ENCODE measurements around the gene CUX1. TPM values are rescaled to one million over a fixed set of nuclear protein-coding genes. Genes with fewer than 3 reads are reported as not detected.

CUX1 gene
- total RNA-seq, 1 experiment from 2014 or later: 116 TPM

GRCh38 chr7:101933688-101934121, 116.3 kb downstream of the CUX1 start:
- ChIA-PET CTCF (no interaction called here), POLR2A (interaction anchor here (0.6 kb wide), 1 partner anchor 48 kb away, joined by 6 read pairs; no protein-coding TSS in a partner anchor)
- Mint-ChIP-seq H3K9me3 (ENCODE audit: unreplicated experiment) (peaks cover 9% of the 10 kb centered on the region), H3K4me1 (ENCODE audit: low read depth, unreplicated experiment) (peaks cover 31% of the 10 kb centered on the region), H3K27me3 (ENCODE audit: insufficient read depth, unreplicated experiment) (no peaks in the 10 kb centered on the region), H3K27ac (ENCODE audit: unreplicated experiment) (no peak overlapping the region), H3K36me3 (ENCODE audit: insufficient read depth, unreplicated experiment) (peaks cover 78% of the 10 kb centered on the region), H3K4me3 (ENCODE audit: unreplicated experiment) (peak overlapping the region; percentile 27)
- no peak for TF ChIP-seq CTCF (IDR thresholded peaks at IDR 0.05; ENCODE audit: insufficient read depth in 1 of 2, low read depth in 1 of 2, low read length in 1 of 2, severe bottlenecking in 1 of 2, unreplicated experiment in 1 of 2)
- Histone ChIP-seq H3K27me3 (replicated peaks; ENCODE audit: control insufficient read depth, insufficient read depth, low read length) (no peaks in the 10 kb centered on the region), H3K9me3 (no peaks in the 10 kb centered on the region), H3K4me1 (peaks cover 37% of the 10 kb centered on the region), H3K36me3 (ENCODE audit: control insufficient read depth, insufficient read depth, low read length) (no peaks in the 10 kb centered on the region), H3K4me3 (ENCODE audit: low read depth, low read length) (no peak overlapping the region)
- intact Hi-C loops (cut with micrococcal nuclease; ENCODE audit: unreplicated experiment): no loop called here
- BruUV-seq (replicated peaks): no TSS peak
- no peak for DNase-seq

- no peak for TF ChIP-seq CTCF (IDR thresholded peaks at IDR 0.05; ENCODE audit: insufficient read depth in 1 of 2, low read depth in 1 of 2, low read length in 1 of 2, severe bottlenecking in 1 of 2, unreplicated experiment in 1 of 2)
- ChIA-PET CTCF (interaction anchor here (0.6 kb wide), 1 partner anchor 129 kb away, joined by 6 read pairs; no protein-coding TSS in a partner anchor), POLR2A (no interaction called here)
- peak overlapping the region; percentile 75 for H3K27ac Mint-ChIP-seq (ENCODE audit: unreplicated experiment)
- peaks cover 9% of the 10 kb centered on the region for H3K9me3 Mint-ChIP-seq (ENCODE audit: unreplicated experiment)
- no peaks in the 10 kb centered on the region for H3K9me3 ChIP-seq
- no peaks in the 10 kb centered on the region for H3K27me3 Mint-ChIP-seq (ENCODE audit: insufficient read depth, unreplicated experiment)
- H3K4me1 ChIP-seq: peaks cover 37% of the 10 kb centered on the region
- H3K4me3 ChIP-seq (ENCODE audit: low read depth, low read length): no peak overlapping the region
- peak overlapping the region; percentile 27 for H3K4me3 Mint-ChIP-seq (ENCODE audit: unreplicated experiment)
- no peaks in the 10 kb centered on the region for H3K27me3 ChIP-seq (replicated peaks; ENCODE audit: control insufficient read depth, insufficient read depth, low read length)
- BruUV-seq (replicated peaks): no TSS peak
- DNase-seq: no peak
- H3K4me1 Mint-ChIP-seq (ENCODE audit: low read depth, unreplicated experiment): peaks cover 31% of the 10 kb centered on the region
- intact Hi-C loops (cut with micrococcal nuclease; ENCODE audit: unreplicated experiment): no loop called here
- H3K36me3 Mint-ChIP-seq (ENCODE audit: insufficient read depth, unreplicated experiment): peaks cover 80% of the 10 kb centered on the region
- H3K36me3 ChIP-seq (ENCODE audit: control insufficient read depth, insufficient read depth, low read length): no peaks in the 10 kb centered on the region
Observed at GRCh38 chr7:101934618-101935017, 117.2 kb downstream of the CUX1 start.

GRCh38 chr7:101935521-101936141, 118.2 kb downstream of the CUX1 start:
- H3K36me3 Mint-ChIP-seq (ENCODE audit: insufficient read depth, unreplicated experiment): peaks cover 76% of the 10 kb centered on the region
- peaks cover 31% of the 10 kb centered on the region for H3K4me1 Mint-ChIP-seq (ENCODE audit: low read depth, unreplicated experiment)
- intact Hi-C loops (cut with micrococcal nuclease; ENCODE audit: unreplicated experiment): no loop called here
- peaks cover 2% of the 10 kb centered on the region for H3K9me3 Mint-ChIP-seq (ENCODE audit: unreplicated experiment)
- CTCF ChIA-PET: interaction anchor here (0.5 to 0.6 kb wide), 2 partner anchors 114 to 128 kb away, joined by 4 to 6 read pairs; no protein-coding TSS in a partner anchor
- Histone ChIP-seq H3K4me3 (ENCODE audit: low read depth, low read length) (no peak overlapping the region), H3K4me1 (peaks cover 37% of the 10 kb centered on the region), H3K9me3 (no peaks in the 10 kb centered on the region), H3K36me3 (ENCODE audit: control insufficient read depth, insufficient read depth, low read length) (no peaks in the 10 kb centered on the region), H3K27me3 (replicated peaks; ENCODE audit: control insufficient read depth, insufficient read depth, low read length) (no peaks in the 10 kb centered on the region)
- no TSS peak for BruUV-seq (replicated peaks)
- H3K27me3 Mint-ChIP-seq (ENCODE audit: insufficient read depth, unreplicated experiment): no peaks in the 10 kb centered on the region
- no peak for TF ChIP-seq CTCF (IDR thresholded peaks at IDR 0.05; ENCODE audit: insufficient read depth in 1 of 2, low read depth in 1 of 2, low read length in 1 of 2, severe bottlenecking in 1 of 2, unreplicated experiment in 1 of 2)
- H3K4me3 Mint-ChIP-seq (ENCODE audit: unreplicated experiment): no peak overlapping the region
- H3K27ac Mint-ChIP-seq (ENCODE audit: unreplicated experiment): peak overlapping the region; percentile 75
- POLR2A ChIA-PET: no interaction called here
- DNase-seq: no peak

Data from Caco-2 (cell line).